ENCODE results near the gene ZNF544.
"Not testable (repeated sequence)": the region's sequence is repeated elsewhere in the genome, so short reads cannot be mapped to it uniquely, and the experiment has no call there.

The ZNF544 gene

DNA sequence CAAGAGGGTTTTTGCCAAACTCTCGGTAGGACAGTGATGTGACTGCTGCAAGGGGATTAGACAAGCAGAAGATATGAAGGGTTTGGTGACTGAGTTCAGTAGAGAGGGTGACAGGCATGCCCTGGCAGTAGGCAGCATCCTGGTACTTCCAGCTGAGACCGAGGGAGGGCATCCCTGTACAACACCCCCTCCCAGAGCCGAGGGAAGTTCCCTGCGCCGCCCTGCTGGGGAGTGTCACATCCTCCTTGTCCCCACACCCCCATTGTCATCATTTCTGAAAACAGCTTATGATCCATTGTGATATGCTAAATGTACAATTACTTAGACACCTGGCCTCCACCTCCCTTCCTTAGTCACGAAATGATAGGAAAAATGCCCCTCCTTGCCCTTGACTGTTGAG lies 14.6 kb downstream of the ZNF544 start:
- no peak for DNase-seq (ENCODE audit: low read depth, low spot score)
- H3K4me3 ChIP-seq (ENCODE audit: low read length) = no peak overlapping the region

- no peak overlapping the region for H3K4me3 ChIP-seq (ENCODE audit: low read length)
Measured at GRCh38 chr19:58248886-58249285, 20.2 kb downstream of the ZNF544 start.

GRCh38 chr19:58252102-58252685 lies 23.5 kb downstream of the ZNF544 start:
- peak; percentile 32 for DNase-seq (ENCODE audit: low read depth, low spot score)
- no peak overlapping the region for H3K4me3 ChIP-seq (ENCODE audit: low read length)

More at GRCh38 chr19:58248886-58249285, 20.2 kb downstream of the ZNF544 start:
- no peak for DNase-seq (ENCODE audit: low read depth, low spot score)

- H3K4me3 ChIP-seq (ENCODE audit: low read length); DNase-seq (ENCODE audit: low read depth, low spot score): not testable (repeated sequence)
Measured at GRCh38 chr19:58258259-58258658, 29.5 kb downstream of the ZNF544 start.

- no peak overlapping the region for H3K4me3 ChIP-seq (ENCODE audit: low read length)
- no peak for DNase-seq (ENCODE audit: low read depth, low spot score)
Measured at GRCh38 chr19:58261600-58261967, 32.9 kb downstream of the ZNF544 start.

DNA sequence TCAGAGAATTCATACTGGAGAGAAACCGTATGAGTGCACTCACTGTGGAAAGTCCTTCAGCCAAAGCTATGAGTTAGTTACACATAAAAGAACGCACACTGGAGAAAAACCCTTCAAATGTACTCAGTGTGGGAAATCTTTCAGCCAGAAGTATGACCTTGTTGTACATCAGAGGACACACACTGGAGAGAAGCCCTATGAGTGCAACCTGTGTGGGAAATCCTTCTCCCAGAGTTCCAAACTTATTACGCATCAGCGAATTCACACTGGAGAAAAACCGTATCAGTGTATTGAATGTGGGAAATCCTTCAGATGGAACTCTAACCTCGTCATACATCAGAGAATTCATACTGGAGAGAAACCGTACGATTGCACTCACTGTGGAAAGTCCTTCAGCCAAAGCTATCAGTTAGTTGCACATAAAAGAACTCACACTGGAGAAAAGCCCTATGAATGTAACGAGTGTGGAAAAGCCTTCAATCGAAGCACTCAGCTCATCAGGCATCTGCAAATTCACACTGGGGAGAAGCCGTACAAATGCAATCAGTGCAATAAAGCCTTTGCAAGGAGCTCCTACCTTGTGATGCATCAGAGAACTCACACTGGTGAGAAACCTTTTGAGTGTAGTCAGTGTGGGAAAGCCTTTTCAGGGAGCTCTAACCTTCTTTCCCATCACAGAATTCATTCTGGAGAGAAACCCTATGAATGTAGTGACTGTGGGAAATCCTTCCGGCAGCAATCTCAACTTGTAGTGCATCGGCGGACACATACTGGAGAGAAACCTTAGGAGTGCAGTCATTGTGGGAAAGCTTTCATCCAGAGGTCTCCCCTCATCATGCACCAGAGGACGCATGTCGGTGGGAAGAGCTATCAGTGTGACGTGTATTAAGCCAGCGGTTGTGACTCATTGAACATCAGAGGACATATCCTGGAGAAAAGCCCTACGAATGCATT lies 33.5 kb downstream of the ZNF544 start:
- DNase-seq (ENCODE audit: low read depth, low spot score) = no peak
- no peak overlapping the region for H3K4me3 ChIP-seq (ENCODE audit: low read length)

- DNase-seq (ENCODE audit: low read depth, low spot score) = no peak
- no peak overlapping the region for H3K4me3 ChIP-seq (ENCODE audit: low read length)
Measured at GRCh38 chr19:58262922-58263296, 34.2 kb downstream of the ZNF544 start.

GRCh38 chr19:58265100-58265499 lies 36.4 kb downstream of the ZNF544 start:
- DNase-seq (ENCODE audit: low read depth, low spot score) = no peak
- H3K4me3 ChIP-seq (ENCODE audit: low read length) = no peak overlapping the region

GRCh38 chr19:58268344-58268743 lies 39.6 kb downstream of the ZNF544 start:
- DNase-seq (ENCODE audit: low read depth, low spot score) = no peak
- H3K4me3 ChIP-seq (ENCODE audit: low read length) = no peak overlapping the region

- DNase-seq (ENCODE audit: low read depth, low spot score) = no peak
- no peak overlapping the region for H3K4me3 ChIP-seq (ENCODE audit: low read length)
Measured at GRCh38 chr19:58274771-58275201, 46.1 kb downstream of the ZNF544 start.

DNA sequence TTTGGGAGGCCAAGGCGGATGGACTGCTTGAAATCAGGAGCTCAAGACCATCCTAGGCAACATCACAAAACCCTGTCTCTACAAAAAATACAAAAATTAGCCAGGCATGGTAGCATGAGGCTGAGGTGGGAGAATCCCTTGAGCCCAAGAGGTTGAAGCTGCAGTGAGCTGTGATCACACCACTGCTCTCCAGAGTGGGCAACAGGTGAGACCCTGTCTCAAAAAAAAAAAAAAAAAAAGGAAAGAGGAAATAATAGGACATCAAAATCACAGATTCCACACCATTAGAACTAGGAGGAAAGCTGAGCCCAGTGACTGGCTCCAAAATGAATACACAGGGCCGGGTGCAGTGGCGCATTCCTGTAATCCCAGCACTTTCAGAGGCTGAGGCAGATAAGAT lies 46.9 kb downstream of the ZNF544 start:
- no peak overlapping the region for H3K4me3 ChIP-seq (ENCODE audit: low read length)
- DNase-seq (ENCODE audit: low read depth, low spot score) = no peak

- DNase-seq (ENCODE audit: low read depth, low spot score) = no peak
- H3K4me3 ChIP-seq (ENCODE audit: low read length) = no peak overlapping the region
Measured at GRCh38 chr19:58277197-58277596, 48.5 kb downstream of the ZNF544 start.

GRCh38 chr19:58277748-58278540 lies 49.2 kb downstream of the ZNF544 start:
- peak overlapping the region; percentile 71 for H3K4me3 ChIP-seq (ENCODE audit: low read length)
- DNase-seq (ENCODE audit: low read depth, low spot score) = no peak

DNA sequence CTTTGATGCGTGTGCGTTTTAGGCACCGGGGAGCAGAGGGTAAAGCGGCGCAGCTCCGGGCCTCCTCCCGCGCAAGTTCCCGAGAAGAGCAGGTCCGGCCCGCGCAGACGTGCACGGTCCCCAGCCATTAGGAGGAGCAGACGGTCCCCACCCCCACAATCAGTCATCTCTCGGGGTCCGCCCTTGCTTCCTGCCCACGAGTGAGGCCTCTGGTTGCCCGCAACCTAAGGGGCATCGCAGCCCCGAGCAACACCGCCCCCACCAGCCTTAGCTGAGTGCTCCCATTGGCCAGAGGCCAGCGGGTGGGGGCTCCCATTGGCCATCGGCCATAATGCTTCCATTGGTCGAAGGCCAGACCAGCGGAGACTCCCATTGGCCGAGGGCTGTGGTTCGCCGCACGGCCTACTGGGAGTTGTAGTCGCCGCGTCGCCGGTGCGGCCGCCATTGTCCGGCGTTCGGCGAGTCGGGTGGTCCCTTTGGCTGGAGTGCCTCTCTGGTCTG lies 49.9 kb downstream of the ZNF544 start, which contains the start of gene ZNF8:
Gene ZNF8, plus strand, starts transcription at position 415 of the 501 bp plus-strand sequence. CDS start 127 bp downstream, outside the sequence.
- DNase-seq (ENCODE audit: low read depth, low spot score) = peak; percentile 97
- peak within 1 kb of the TSS; percentile 71 for H3K4me3 ChIP-seq (ENCODE audit: low read length)

- no peak for DNase-seq (ENCODE audit: low read depth, low spot score)
- peak overlapping the region; percentile 71 for H3K4me3 ChIP-seq (ENCODE audit: low read length)
Measured at GRCh38 chr19:58279042-58279924, 50.6 kb downstream of the ZNF544 start.

- peak overlapping the region; percentile 71 for H3K4me3 ChIP-seq (ENCODE audit: low read length)
- DNase-seq (ENCODE audit: low read depth, low spot score) = no peak
Measured at GRCh38 chr19:58279925-58280316, 51.2 kb downstream of the ZNF544 start.

GRCh38 chr19:58284199-58284598 lies 55.5 kb downstream of the ZNF544 start:
- no peak for DNase-seq (ENCODE audit: low read depth, low spot score)
- H3K4me3 ChIP-seq (ENCODE audit: low read length) = no peak overlapping the region

DNA sequence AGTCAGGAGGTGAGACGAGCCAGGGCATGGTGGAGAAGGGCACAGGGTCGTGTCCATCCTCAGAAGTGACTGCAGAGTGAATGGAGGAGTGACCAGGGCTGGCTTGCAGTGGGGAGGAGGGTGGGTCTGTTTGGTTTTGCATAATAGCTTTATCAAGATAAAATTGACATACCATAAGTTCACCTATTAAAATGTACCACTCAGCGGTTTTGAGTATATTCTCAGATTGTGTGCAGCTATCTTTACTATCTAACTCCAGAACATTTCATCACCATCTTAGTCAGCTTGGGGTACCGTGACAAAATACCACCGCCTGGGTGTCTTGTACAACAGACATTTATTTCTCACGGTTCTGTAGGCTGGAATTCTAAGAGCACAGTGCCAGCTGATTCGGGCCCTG lies 63.2 kb downstream of the ZNF544 start:
- no peak for DNase-seq (ENCODE audit: low read depth, low spot score)
- no peak overlapping the region for H3K4me3 ChIP-seq (ENCODE audit: low read length)

Measured in Jurkat, Clone E6-1 (cell line).